MM.1S (cell line): Measurements from ENCODE around the gene CASP9.

Source experiments
- DNase-seq: peaks from one replicate; pipeline ENCODE4 v3.0.0-alpha.2; 2015
- H2AFZ ChIP-seq: fragments of 300-600 bp; sonication (generic); 2 replicates; pipeline ENCODE4 v1.6.0; 2016; ENCODE audit warnings: antibody characterized with exemption, low read length
- H3F3A ChIP-seq: fragments of 300-600 bp; sonication (generic); 2 replicates; pipeline ENCODE4 v1.6.1; 2016; ENCODE audit warnings: mild to moderate bottlenecking, antibody characterized with exemption, low read length, moderate library complexity, mixed read lengths; ENCODE audit not compliant: insufficient read depth
- H3K27ac ChIP-seq: fragments of 300-600 bp; sonication (generic); 2 replicates; pipeline ENCODE4 v1.5.1; 2016; ENCODE audit warnings: mild to moderate bottlenecking, low read length
- H3K27me3 ChIP-seq: fragments of 300-600 bp; sonication (generic); replicated peaks from 2 replicates; pipeline ENCODE4 v1.6.0; 2016; ENCODE audit warnings: low read length; ENCODE audit not compliant: insufficient read depth
- H3K36me3 ChIP-seq: fragments of 300-600 bp; sonication (generic); replicated peaks from 2 replicates; pipeline ENCODE4 v1.6.1; 2016; ENCODE audit warnings: mild to moderate bottlenecking, low read length, mixed read lengths; ENCODE audit not compliant: insufficient read depth
- H3K4me1 ChIP-seq: fragments of 300-600 bp; sonication (generic); 2 replicates; pipeline ENCODE4 v1.6.1; 2016; ENCODE audit warnings: low read length, mixed read lengths
- H3K4me2 ChIP-seq: fragments of 300-600 bp; sonication (generic); 2 replicates; pipeline ENCODE4 v1.6.0; 2016; ENCODE audit warnings: low read depth, low read length
- H3K4me3 ChIP-seq: fragments of 300-600 bp; sonication (generic); 2 replicates; pipeline ENCODE4 v1.5.1; 2016; ENCODE audit warnings: low read length, mixed read lengths
- H3K79me2 ChIP-seq: fragments of 300-600 bp; sonication (generic); 2 replicates; pipeline ENCODE4 v1.6.1; 2016; ENCODE audit warnings: mixed run types, low read length, mixed read lengths
- H3K9ac ChIP-seq: fragments of 300-600 bp; sonication (generic); 2 replicates; pipeline ENCODE4 v1.6.1; 2016; ENCODE audit warnings: low read length, mixed read lengths
- H3K9me2 ChIP-seq: fragments of 300-600 bp; sonication (generic); replicated peaks from 2 replicates; pipeline ENCODE4 v1.6.1; 2016; ENCODE audit warnings: mild to moderate bottlenecking, low read length, mixed read lengths; ENCODE audit not compliant: insufficient read depth
- H3K9me3 ChIP-seq: fragments of 300-600 bp; sonication (generic); replicated peaks from 2 replicates; pipeline ENCODE4 v1.6.1; 2016; ENCODE audit warnings: mild to moderate bottlenecking, low read length, mixed read lengths; ENCODE audit not compliant: insufficient read depth
- H4K20me1 ChIP-seq: fragments of 300-600 bp; sonication (generic); 2 replicates; pipeline ENCODE4 v1.6.1; 2016; ENCODE audit warnings: mild to moderate bottlenecking, low read length, moderate library complexity, mixed read lengths; ENCODE audit not compliant: insufficient read depth
- CTCF ChIP-seq: fragments of 300-600 bp; sonication (generic); IDR thresholded peaks from 2 replicates; pipeline ENCODE4 v1.5.1; 2016; ENCODE audit warnings: antibody characterized with exemption, low read length, mixed read lengths
- EZH2 ChIP-seq: fragments of 300-600 bp; sonication (generic); optimal IDR thresholded peaks from 2 replicates; pipeline ENCODE3; 2017; ENCODE audit warnings: low read depth, mild to moderate bottlenecking, antibody characterized with exemption, low read length, mixed read lengths
- EZH2phosphoT487 ChIP-seq: fragments of 300-600 bp; sonication (generic); IDR thresholded peaks from 2 replicates; pipeline ENCODE4 v1.6.1; 2018; ENCODE audit warnings: antibody characterized with exemption, low read length

CASP9 gene

GRCh38 chr1:15524021-15524282 lies at the start of gene CASP9:
CASP9 (minus strand) TSS chr1:15524215; CDS start chr1:15524200, 15 bp downstream.
- Histone ChIP-seq H3K4me2 (peak within 1 kb of the TSS; percentile 94), H3K4me1 (peaks cover 16% of the 10 kb centered on the region), H3K4me3 (peak within 1 kb of the TSS; percentile 93), H2AFZ (peak within 1 kb of the TSS; percentile 97), H3K9me3 (no peaks in the 10 kb centered on the region), H3K9me2 (no peaks in the 10 kb centered on the region), H3K27ac (peak within 1 kb of the TSS; percentile 82; the same call in 1 of the 2 replicates), H4K20me1 (no peaks in the 10 kb centered on the region), H3K27me3 (no peaks in the 10 kb centered on the region), H3F3A (peaks cover 10% of the 10 kb centered on the region), H3K9ac (peak within 1 kb of the TSS; percentile 78), H3K36me3 (no peaks in the 10 kb centered on the region), H3K79me2 (peaks cover 23% of the 10 kb centered on the region)
- DNase-seq = no peak
- TF ChIP-seq CTCF (no peak), EZH2phosphoT487 (no peak), EZH2 (no peak)

GRCh38 chr1:15573477-15573876 lies 49.5 kb upstream of the CASP9 start:
- Histone ChIP-seq H3K4me3 (no peak overlapping the region), H3K4me2 (no peak overlapping the region), H3F3A (peaks cover 29% of the 10 kb centered on the region), H3K9me2 (no peaks in the 10 kb centered on the region), H3K9me3 (no peaks in the 10 kb centered on the region), H3K36me3 (0 out of 2 replicates have a peak, but pooled peaks cover 4% of the 10 kb centered on the region), H4K20me1 (no peaks in the 10 kb centered on the region), H3K4me1 (peaks cover 22% of the 10 kb centered on the region), H3K27me3 (no peaks in the 10 kb centered on the region), H3K27ac (no peak overlapping the region), H3K79me2 (no peaks in the 10 kb centered on the region), H2AFZ (no peak overlapping the region), H3K9ac (no peak overlapping the region)
- DNase-seq = no peak
- TF ChIP-seq CTCF = no peak
- no peak for TF ChIP-seq EZH2
- no peak for TF ChIP-seq EZH2phosphoT487

GRCh38 chr1:15571266-15571665 lies 47.3 kb upstream of the CASP9 start:
- H3K27ac ChIP-seq = peak overlapping the region; percentile 97
- H3K9me3 ChIP-seq = no peaks in the 10 kb centered on the region
- no peaks in the 10 kb centered on the region for H3K27me3 ChIP-seq
- TF ChIP-seq EZH2 = no peak
- TF ChIP-seq CTCF = no peak
- no peak for TF ChIP-seq EZH2phosphoT487
- peak; percentile 12 for DNase-seq
- H4K20me1 ChIP-seq = no peaks in the 10 kb centered on the region
- H3K79me2 ChIP-seq = no peaks in the 10 kb centered on the region
- H3K36me3 ChIP-seq = 0 out of 2 replicates have a peak, but pooled peaks cover 7% of the 10 kb centered on the region
- peaks cover 14% of the 10 kb centered on the region for H3K4me1 ChIP-seq
- peak overlapping the region; percentile 41 for H2AFZ ChIP-seq
- H3F3A ChIP-seq = peaks cover 29% of the 10 kb centered on the region
- peak overlapping the region; percentile 24; the same call in 1 of the 2 replicates for H3K4me3 ChIP-seq
- H3K4me2 ChIP-seq = peak overlapping the region; percentile 74
- no peaks in the 10 kb centered on the region for H3K9me2 ChIP-seq
- peak overlapping the region; percentile 68 for H3K9ac ChIP-seq
